Muscle layer of duodenum (tissue), 2 donors: Measurements from ENCODE around the gene SFXN5.
"Not testable (repeated sequence)": the region's sequence is repeated elsewhere in the genome, so short reads cannot be mapped to it uniquely, and the experiment has no call there.

Experiments used
- H3K27ac ChIP-seq: one replicate; pipeline ENCODE4 v1.7.0; 2013; ENCODE audit warnings: mild to moderate bottlenecking, low read length
- H3K27me3 ChIP-seq: one replicate; pipeline ENCODE4 v1.7.0; 2013; ENCODE audit warnings: low read depth, mild to moderate bottlenecking, control low read depth, low read length
- H3K36me3 ChIP-seq, 2 donors: one replicate each; pipeline ENCODE4 v1.7.0; 2013; ENCODE audit warnings: low read length in 2 of 2, control low read depth in 1 of 2, mild to moderate bottlenecking in 1 of 2; ENCODE audit not compliant: insufficient read depth in 2 of 2, control insufficient read depth in 1 of 2
- H3K4me1 ChIP-seq, 2 donors: one replicate each; pipeline ENCODE4 v1.7.0; 2013; ENCODE audit warnings: low read length in 2 of 2, mild to moderate bottlenecking in 2 of 2, control low read depth in 1 of 2, moderate library complexity in 1 of 2; ENCODE audit not compliant: insufficient read depth in 2 of 2, control insufficient read depth in 1 of 2
- H3K4me3 ChIP-seq, 2 donors: one replicate each; pipeline ENCODE4 v1.7.0; 2013; ENCODE audit warnings: low read length in 2 of 2, low read depth in 1 of 2, mild to moderate bottlenecking in 1 of 2
- H3K9me3 ChIP-seq, 2 donors: one replicate each; pipeline ENCODE4 v1.7.0; 2013; ENCODE audit warnings: low read length in 2 of 2, control low read depth in 1 of 2, mild to moderate bottlenecking in 1 of 2; ENCODE audit not compliant: control insufficient read depth in 1 of 2
- donor health status: healthy.

Gene SFXN5

DNA sequence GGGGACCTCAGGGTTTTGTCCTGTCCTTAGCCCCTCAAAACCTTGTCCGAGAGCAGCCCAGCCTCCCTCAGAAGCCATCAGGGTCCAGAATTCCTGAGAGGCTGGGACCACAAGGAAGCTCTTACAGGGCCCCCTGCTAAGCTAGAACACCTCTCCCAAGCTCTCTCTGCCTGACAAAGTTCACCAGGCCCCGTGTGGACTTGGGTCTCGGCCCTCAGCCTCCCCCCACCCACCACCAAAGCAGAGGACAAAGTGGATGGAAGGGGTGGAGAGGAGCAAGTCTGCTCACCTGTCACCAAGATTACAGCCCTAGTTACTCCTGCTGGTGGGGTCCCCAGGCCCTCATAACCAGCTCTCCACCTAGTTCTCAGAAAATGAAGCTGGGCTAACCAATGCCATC lies 24.4 kb upstream of the SFXN5 start:
- H3K27ac ChIP-seq, result no peak overlapping the region
- H3K36me3 ChIP-seq, result no peaks in the 10 kb centered on the region

DNA sequence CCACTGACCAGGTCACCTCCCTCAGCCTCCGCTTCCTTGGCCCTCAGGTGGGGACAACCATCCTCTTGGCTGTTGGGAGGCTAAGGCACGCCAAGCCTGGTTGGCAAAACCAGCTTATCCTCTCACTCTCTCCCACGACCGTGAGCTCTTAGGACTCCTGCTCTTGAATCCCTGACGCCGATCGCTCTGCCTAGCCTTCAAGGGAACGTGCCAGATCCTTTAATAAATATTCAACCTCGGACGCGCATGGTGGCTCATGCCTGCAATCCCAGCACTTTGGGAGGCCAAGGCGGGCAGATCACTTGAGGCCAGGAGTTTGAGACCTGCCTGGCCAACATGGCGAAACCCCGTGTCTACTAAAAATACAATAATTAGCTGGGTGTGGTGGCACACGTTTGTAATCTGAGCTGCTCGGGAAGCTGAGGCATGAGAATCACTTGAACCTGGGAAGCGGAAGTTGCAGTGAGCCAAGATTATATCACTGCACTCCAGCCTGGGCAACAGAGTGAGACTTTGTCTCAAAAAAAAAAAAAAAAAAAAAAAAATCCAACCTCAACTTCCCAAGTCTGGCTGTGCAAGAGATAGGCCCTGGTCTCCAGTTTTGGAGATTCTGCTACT lies 22.2 kb upstream of the SFXN5 start:
- not testable (repeated sequence) for H3K9me3 ChIP-seq, H3K36me3 ChIP-seq, H3K27me3 ChIP-seq, H3K27ac ChIP-seq, H3K4me3 ChIP-seq
- peaks cover 0 to 16% of the 10 kb centered on the region in 2 donors for H3K4me1 ChIP-seq

More for the DNA sequence above, 24.4 kb upstream of the SFXN5 start:
- Histone ChIP-seq H3K4me3 (no peak overlapping the region), H3K9me3 (no peaks in the 10 kb centered on the region), H3K27me3 (no peaks in the 10 kb centered on the region), H3K4me1 (no peaks in the 10 kb centered on the region)

DNA sequence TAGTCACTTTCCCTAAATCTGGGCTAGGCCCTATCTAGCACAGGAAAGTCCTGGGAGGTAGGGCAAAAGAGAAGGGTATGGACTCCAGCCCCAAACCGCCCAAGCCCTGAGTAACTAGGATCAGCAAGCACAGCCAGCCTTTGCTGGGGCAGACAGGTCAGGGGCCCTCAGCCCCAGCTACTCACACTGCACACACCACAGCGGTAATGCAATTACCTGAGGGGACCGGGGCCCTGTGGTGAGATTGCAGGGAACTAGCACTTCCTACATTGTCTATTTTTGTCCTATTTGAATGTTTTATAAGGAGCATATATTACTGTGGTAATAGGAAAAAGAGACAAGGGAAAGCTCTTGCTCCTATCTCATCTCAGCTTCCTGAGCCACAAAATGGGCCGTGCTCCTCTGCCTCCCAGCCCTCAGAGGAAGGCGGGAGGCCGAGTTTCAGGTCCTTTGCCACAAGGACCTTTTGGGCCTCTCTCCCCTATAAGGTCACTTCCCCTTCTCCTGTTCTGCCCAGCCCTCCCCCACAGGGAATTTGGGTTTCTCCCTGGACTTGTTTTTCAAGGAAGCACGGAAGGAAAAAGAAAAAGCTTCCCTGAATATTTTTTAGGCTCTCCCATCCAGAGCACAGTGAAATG lies 20.8 kb upstream of the SFXN5 start:
- Histone ChIP-seq H3K27ac (no peak overlapping the region), H3K9me3 (no peaks in the 10 kb centered on the region)

DNA sequence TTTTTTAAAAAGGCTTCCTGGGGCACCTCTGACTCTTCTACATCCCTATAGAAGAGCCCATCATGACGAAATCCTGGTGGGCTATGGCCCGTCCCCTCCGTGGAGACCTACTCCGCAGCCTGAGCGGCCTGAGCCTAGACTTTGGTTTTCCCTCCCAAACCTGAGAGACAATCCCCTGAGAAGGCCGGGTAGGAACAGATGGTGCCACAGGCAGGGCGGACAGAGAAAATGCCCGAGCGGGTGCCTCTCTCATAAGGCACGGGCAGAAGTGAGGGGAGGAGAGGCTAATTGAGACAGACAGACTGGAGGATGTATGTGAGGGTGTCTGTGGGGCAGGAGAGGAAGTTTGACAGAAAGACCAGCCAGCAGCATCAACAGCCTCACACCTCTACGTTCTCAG lies 20.2 kb upstream of the SFXN5 start:
- H3K4me1 ChIP-seq, result peaks cover 0 to 19% of the 10 kb centered on the region in 2 donors
- no peak overlapping the region for H3K4me3 ChIP-seq
- H3K27me3 ChIP-seq, result no peaks in the 10 kb centered on the region
- H3K36me3 ChIP-seq, result peaks cover 0 to 20% of the 10 kb centered on the region in 2 donors
- H3K9me3 ChIP-seq, result no peaks in the 10 kb centered on the region
- H3K27ac ChIP-seq, result no peak overlapping the region

More for the DNA sequence above, 20.8 kb upstream of the SFXN5 start:
- Histone ChIP-seq H3K36me3 (peaks cover 0 to 16% of the 10 kb centered on the region in 2 donors), H3K4me3 (no peak overlapping the region), H3K4me1 (peaks cover 0 to 19% of the 10 kb centered on the region in 2 donors), H3K27me3 (no peaks in the 10 kb centered on the region)

DNA sequence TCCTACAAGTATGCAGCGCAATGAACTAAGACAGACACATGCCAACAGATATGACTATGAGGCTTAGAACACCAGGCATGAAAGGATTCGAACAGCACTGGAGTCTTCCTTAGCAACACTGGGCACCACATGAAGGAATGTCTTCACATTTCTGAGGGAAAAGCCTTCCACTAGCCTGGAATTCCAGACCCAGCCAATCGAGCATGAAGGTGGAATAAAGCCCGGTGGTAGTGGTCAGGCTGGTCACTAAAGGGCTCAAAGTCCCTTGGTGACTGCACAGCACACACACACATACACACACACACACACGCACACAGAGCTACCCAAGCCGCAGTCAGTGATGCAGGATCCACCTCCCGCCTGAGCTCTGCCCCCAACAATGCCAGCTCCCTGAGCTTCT lies 19.7 kb upstream of the SFXN5 start:
- Histone ChIP-seq H3K4me3 (no peak overlapping the region), H3K27me3 (no peaks in the 10 kb centered on the region), H3K36me3 (peaks cover 0 to 20% of the 10 kb centered on the region in 2 donors), H3K27ac (no peak overlapping the region), H3K9me3 (no peaks in the 10 kb centered on the region), H3K4me1 (peaks cover 0 to 19% of the 10 kb centered on the region in 2 donors)

DNA sequence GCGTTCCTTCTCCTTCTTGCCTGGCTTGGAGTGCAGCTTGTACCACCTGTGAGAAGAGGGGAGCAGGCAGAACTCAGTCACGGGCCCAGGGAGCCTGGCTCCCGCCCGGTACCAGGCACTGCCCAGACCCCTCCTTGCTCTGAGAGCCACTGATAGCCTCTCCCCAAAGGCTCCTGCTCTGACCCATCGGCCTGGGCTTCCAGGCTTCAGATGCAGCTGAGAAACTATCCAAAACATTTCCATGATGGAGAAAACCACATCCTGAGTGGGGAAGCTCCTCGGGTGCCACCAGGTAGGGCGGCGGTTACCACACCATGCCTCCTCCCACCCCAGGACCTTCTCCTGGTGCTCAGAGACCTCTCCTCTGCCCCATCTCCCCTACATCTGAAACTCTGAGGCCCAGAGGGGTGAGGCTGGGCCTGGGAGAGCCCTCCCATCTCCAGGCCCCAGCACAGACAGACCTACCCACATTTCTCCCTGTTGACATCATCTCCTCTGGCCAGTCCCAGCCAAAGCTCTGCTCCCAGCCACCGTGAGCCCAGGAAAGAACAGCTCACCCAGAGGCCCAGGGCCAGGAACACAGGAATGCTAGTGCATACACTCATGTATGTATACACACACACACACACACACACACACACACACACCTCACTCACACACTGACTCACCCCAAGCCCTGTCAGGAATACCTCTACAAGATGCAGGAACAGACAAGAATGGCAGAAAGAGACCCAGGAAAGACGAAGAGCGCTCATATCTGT lies 17.9 kb upstream of the SFXN5 start:
- peaks cover 0 to 20% of the 10 kb centered on the region in 2 donors for H3K36me3 ChIP-seq
- H3K4me1 ChIP-seq, result peaks cover 0 to 19% of the 10 kb centered on the region in 2 donors
- no peak overlapping the region for H3K4me3 ChIP-seq
- H3K9me3 ChIP-seq, result no peaks in the 10 kb centered on the region
- peak overlapping the region; percentile 73 for H3K27ac ChIP-seq
- no peaks in the 10 kb centered on the region for H3K27me3 ChIP-seq

DNA sequence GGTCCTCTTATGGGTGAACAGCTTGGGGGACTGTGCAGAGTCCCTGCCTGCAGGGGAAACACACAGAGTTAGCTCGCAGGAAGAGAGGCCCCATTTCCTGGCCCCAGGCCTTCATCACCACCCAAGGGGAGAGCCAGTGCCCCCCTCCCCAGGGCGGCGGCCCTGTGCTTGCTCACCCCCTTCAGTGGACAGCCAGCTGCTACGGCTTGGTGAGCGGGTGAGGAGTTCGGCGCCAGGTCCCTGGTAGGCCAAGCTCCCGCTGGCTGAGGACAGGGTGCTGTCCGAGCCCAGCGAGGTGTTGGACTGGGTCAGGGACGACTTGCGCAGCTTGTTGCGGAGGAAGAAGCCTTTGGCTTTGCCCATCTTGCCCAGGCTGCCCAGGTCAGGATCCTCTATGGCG lies 17.2 kb upstream of the SFXN5 start:
- H3K4me3 ChIP-seq, result no peak overlapping the region
- H3K9me3 ChIP-seq, result no peaks in the 10 kb centered on the region
- no peaks in the 10 kb centered on the region for H3K27me3 ChIP-seq
- H3K4me1 ChIP-seq, result peaks cover 0 to 19% of the 10 kb centered on the region in 2 donors
- H3K27ac ChIP-seq, result peak overlapping the region; percentile 73
- peaks cover 0 to 20% of the 10 kb centered on the region in 2 donors for H3K36me3 ChIP-seq

DNA sequence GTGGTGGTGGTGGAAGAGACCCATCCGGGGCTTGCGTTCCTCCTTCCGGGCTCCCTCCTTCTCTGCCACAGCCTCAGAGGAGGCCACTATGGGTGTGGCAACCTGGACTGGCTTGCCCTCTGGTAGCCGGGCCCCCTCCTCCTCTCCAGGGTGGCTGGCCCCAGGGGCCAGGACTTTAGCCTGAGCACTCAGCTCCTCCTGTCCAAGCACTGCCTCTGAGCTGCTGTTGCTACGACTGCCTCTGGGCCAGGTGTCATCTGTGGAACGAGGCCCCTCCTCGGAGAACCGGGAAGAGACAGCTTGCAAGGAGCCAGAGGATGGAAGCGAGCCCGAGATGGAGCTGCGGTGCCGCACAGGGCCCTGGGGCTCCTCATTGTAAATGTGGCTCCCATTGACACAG lies 16.7 kb upstream of the SFXN5 start:
- H3K27me3 ChIP-seq, result no peaks in the 10 kb centered on the region
- H3K4me1 ChIP-seq, result peaks cover 0 to 19% of the 10 kb centered on the region in 2 donors
- H3K9me3 ChIP-seq, result no peaks in the 10 kb centered on the region
- H3K27ac ChIP-seq, result no peak overlapping the region
- H3K36me3 ChIP-seq, result peaks cover 0 to 20% of the 10 kb centered on the region in 2 donors
- no peak overlapping the region for H3K4me3 ChIP-seq

DNA sequence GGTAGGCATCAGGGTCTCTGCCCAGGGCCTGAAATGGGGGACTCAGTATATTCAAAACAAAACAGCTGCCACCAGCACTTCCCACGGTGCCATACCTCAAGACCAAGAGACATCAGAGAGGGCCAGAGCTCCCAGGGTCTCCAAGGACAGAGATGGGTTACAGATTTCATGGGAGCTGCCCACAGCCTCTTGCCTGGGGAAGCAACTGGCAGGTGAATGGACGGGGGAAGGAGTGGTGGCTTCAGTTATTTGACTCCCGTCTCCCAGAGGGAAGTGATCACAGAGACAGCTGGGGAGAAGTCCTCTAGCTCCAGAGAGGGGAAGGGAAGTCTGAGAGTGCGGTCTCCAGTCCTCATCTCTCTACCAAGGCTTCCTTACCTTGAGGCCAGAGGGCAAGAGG lies 15.8 kb upstream of the SFXN5 start:
- Histone ChIP-seq H3K36me3 (peaks cover 0 to 20% of the 10 kb centered on the region in 2 donors), H3K4me1 (peaks cover 0 to 19% of the 10 kb centered on the region in 2 donors), H3K4me3 (no peak overlapping the region), H3K27me3 (no peaks in the 10 kb centered on the region), H3K9me3 (no peaks in the 10 kb centered on the region), H3K27ac (no peak overlapping the region)

DNA sequence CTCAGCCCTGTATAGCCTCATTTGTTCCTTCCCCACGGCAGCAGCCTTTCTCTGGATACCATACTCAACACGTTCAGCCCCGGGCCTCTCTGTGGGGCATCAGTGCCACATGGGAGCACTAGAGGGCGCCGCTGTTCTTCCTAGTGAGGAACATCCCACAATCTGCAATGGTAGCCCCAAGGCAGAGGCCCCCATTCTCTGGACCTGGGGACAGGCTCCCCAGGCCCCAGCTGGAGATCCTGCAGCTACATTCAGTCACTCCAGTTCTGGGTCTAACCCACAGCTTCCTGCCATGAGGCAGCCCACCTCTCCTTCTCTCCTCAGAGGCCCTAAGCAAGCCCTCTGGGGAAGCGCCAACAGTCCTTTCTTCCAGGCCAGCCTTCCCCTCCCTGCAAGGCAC lies 14.2 kb upstream of the SFXN5 start:
- peaks cover 0 to 19% of the 10 kb centered on the region in 2 donors for H3K4me1 ChIP-seq
- no peak overlapping the region for H3K4me3 ChIP-seq
- H3K27me3 ChIP-seq, result no peaks in the 10 kb centered on the region
- no peaks in the 10 kb centered on the region for H3K9me3 ChIP-seq
- H3K36me3 ChIP-seq, result peaks cover 0 to 26% of the 10 kb centered on the region in 2 donors
- H3K27ac ChIP-seq, result no peak overlapping the region

DNA sequence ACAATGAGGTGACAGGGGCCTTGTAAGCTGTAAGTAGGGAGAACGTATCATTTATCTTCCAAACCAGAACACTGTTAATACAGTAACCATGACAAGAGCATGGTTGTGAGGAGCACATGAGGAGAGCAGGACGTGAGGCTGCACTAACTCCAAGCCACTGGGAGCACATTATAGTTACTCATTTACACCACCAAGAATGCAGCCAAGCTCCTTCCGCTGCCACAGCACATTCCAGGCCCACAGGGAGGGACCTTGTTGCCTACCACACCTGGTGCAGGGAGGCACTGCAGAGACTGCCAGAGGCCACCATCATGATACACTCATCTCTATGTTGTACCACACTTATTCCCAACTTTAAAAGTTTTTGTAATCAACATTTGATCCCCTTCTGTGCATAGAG lies 13.5 kb upstream of the SFXN5 start:
- H3K9me3 ChIP-seq, result no peaks in the 10 kb centered on the region
- H3K36me3 ChIP-seq, result peaks cover 0 to 34% of the 10 kb centered on the region in 2 donors
- H3K27me3 ChIP-seq, result no peaks in the 10 kb centered on the region
- H3K27ac ChIP-seq, result no peak overlapping the region
- no peak overlapping the region for H3K4me3 ChIP-seq
- H3K4me1 ChIP-seq, result peaks cover 0 to 15% of the 10 kb centered on the region in 2 donors
